ENCODE results near the gene OTUB2.
A peak's percentile ranks its signal among the peaks of the same experiment; 100 is the strongest.

OTUB2 gene

GRCh38 chr14:93997082-93997481 lies 29.1 kb upstream of the OTUB2 start, which contains the start of gene CCDC197:
CCDC197 (plus strand) TSS chr14:93997301; CDS start chr14:93998132, 831 bp downstream.
- DNase-seq: no peak

GRCh38 chr14:93997916-93998870 lies 27.9 kb upstream of the OTUB2 start:
- peak in 1 of 4 experiments; percentile 29 for DNase-seq

GRCh38 chr14:93998871-93999403 lies 27.2 kb upstream of the OTUB2 start:
- DNase-seq: no peak

- DNase-seq: no peak
These were observed 26.6 kb upstream of the OTUB2 start for GRCh38 chr14:93999573-93999972.

- no peak for DNase-seq
These were observed 25.9 kb upstream of the OTUB2 start for GRCh38 chr14:94000267-94000666.

DNA sequence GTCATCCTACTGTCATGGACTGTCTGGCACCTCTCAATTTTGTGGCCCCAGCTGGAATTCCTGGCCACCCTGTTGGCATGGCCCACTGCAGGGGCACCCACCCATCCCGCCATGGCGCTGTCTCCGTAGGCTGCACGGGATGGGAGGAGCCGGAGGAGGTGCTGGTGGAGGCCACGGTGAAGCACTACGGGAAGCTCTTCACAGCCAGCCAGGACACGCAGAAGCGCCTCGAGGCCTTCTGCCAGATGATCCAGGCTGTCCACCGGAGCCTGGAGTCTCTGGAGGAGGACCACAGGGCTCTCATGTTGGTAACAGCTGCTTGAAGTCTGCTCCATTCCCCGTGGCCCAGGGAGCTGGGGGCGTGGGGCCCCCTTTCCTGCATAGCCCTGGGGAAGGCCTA lies 25.1 kb upstream of the OTUB2 start:
- no peak for DNase-seq

GRCh38 chr14:94001501-94002396 lies 24.4 kb upstream of the OTUB2 start:
- peak; percentile 75 to 86 (median 84) for DNase-seq

DNA sequence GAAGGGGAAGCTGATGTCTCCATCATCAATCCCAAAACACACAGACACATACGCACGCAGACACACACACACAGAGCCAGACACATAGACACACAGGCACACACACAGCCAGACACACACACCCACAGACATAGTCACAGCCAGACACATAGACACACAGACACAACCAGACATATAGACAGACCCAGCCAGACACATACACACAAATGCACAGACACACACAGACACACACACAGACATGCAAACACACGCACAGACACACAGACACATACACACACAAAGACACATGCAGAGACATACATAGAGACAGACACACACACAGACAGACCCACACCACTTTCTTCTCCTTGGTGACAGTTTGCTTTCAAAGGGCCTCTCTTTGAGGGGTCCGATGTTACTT lies 22.7 kb upstream of the OTUB2 start:
- no peak for DNase-seq

GRCh38 chr14:94004015-94004414 lies 22.1 kb upstream of the OTUB2 start:
- DNase-seq: no peak

- DNase-seq: peak in 1 of 4 experiments; percentile 35
These were observed 20.6 kb upstream of the OTUB2 start for GRCh38 chr14:94005324-94006073.

DNA sequence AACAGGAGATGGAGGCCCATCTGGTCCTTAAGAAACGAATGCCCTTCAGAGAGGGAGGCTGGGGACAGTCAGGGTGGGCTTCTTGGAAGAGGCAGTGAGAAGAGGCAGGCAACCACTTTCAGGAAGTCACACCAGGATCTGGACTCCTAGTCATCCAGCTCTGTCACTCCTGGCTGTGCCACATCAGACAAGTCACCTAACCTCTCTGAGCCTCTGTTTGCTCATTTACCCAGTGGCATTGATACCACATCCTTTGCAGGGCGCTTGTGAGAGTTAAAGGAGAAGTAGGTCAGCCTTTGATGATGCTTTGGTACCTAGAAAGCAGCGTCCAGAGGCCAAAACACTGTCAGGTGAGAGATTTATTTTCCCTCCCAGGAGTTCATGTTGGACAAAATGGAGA lies 17.9 kb upstream of the OTUB2 start:
- no peak for DNase-seq

DNA sequence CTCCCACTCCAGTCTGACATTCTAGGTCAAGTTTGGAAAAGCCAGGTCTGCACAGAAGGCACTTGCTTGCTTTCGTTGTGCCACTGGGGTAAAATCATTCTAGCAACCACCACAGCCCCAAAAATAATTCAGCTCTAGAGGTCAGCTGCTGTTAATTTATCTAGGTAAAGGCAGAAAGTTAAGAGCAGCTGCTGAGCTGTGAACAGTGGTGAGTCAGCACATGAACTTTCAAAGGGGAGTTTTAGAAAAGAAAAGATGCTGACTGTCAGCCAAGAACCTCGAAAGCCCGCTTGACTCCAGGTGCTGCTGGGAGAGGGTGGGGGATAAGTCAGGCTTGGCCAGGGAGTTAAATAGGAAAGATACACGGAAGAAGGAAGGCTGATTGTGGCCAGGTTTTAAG lies 16.4 kb upstream of the OTUB2 start:
- DNase-seq: no peak

GRCh38 chr14:94010625-94011024 lies 15.5 kb upstream of the OTUB2 start:
- DNase-seq: no peak

DNA sequence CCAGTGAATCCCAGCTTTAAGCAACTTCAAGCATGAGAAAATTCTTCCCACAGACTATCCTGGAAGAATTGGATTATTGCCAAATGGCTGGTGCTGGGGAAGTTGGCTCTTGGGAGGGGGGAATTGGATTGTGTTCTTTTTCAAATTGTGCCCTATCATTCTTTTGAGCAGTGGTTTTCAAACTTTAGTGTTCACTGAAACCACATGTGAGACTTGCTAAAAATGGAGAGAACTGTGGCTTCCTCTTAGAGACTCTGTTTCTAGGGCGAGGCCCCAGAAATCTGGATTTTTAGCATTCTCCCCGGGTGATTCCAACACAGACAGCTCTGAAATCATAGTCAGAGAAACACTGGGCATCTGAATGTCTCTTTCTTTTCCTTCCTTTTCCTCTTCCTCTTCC lies 14.3 kb upstream of the OTUB2 start:
- DNase-seq: peak in 1 of 4 experiments; percentile 35

GRCh38 chr14:94014382-94014781 lies 11.8 kb upstream of the OTUB2 start:
- DNase-seq: no peak

DNA sequence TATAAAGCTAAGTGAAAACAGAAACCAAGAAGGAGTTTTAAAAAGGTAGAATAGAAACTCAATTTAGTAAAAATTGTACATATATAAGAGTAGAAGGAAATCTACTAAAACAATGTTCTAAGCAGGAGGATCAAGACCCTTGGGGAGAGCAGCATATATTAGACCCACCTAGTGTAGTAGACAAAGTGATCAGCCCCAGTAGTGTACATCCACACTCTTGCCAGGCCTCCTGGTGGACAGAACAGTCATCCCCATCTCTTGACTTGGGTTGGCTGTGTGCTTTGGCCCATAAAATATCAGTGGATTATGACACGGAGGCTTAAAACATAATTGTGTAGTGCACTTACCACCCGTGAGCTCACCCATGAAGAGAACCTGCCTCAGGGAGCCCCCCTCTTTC lies 10.9 kb upstream of the OTUB2 start:
- DNase-seq: no peak

DNA sequence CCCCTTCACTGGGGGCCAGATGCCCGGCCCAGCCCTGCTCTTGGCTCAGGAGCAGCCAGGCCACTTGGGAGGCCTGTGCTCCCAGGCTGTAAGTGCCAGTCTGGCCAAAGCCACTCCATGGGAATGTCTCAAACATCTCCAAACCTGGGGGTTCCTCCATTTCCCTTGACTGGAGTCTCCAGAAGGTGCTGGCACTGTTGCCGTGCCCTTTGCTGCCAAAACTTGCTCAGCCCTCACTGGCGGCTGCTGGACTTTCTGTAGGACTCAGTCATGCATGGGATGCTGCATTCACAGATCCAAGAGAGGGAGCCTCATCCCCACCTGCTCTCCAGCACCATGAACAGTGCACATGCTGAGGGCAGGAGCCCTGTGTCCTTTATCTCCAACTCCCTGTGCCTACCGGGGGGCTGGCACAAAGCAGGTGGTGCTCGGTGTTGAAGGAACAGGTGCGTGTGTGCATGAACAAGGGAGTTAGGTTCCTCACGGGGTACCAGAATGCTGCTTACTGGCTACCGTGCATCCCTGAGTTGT lies 9.6 kb upstream of the OTUB2 start:
- DNase-seq: no peak

DNA sequence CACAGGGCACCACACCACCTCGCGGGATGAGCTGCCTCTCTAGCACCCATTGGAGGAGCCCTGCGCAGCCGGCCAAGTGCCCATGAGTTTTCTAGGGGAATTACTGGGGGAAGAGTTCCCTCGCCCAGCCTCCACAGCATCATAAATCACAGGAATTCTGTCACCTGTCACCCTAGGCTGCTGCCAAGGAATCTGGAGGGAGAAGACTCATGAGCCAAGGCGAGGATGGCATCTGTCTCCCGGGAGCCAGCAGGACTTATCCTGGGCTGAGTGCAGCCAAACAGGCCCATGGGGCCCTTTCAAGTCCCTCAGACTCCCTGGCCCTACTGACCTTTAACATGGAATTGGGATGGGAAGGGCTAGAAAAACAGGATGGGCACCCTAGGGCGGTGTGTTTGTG lies 7.8 kb upstream of the OTUB2 start:
- DNase-seq: no peak

GRCh38 chr14:94019329-94019728 lies 6.8 kb upstream of the OTUB2 start:
- DNase-seq: no peak

DNA sequence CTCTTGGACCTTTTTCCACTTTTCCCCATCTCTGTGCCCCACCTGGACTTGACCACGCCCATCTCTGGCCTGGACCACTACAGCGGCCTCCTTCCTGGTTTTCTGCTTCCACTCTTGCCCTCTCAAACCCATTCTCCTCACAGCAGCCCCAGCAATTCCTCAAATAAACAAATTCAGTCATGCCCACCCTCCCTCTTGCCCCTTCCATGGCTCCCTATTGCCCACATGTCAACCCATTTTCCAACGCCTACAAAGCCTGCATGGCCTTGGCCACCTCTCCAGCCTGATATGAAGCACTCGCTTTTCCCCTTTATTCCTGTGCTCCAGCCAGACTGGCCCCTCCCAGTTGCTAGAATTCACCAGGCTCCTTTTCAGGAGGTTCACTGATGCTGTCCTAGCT lies 5.9 kb upstream of the OTUB2 start:
- no peak for DNase-seq

GRCh38 chr14:94021001-94021400 lies 5.1 kb upstream of the OTUB2 start:
- DNase-seq: peak; percentile 78 to 95 (median 84)
